ENCODE measurements around the gene PHF5A. TPM values are rescaled to one million over a fixed set of nuclear protein-coding genes. Genes with fewer than 3 reads are reported as not detected.

The PHF5A gene
- total and polyA plus RNA-seq, 2 of the 8 experiments (the other 6 are each of a cell fraction or from before 2014, with no cell fraction given) = 119 to 135 TPM

DNA sequence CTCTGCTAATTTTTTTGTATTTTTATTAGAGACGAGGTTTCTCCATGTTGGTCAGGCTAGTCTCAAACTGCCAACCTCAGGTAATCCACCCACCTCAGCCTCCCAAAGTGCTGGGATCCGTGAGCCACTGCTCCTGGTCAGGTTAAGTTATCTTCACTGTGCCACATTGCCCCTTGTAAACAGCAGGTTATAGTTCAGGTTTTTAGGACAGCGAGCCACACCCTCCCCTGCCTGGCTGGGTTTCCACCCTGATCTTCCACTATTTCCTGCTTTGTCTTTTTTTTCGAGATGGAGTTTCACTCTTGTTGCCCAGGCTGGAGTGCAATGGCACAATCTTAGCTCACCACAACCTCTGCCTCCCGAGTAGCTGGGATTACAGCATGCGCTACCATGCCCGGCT, 16.5 kb upstream of the PHF5A start:
- Histone ChIP-seq H2BK5ac (ENCODE audit: low read depth, low read length) (no peak overlapping the region), H3K18ac (ENCODE audit: extremely low read depth, low read length) (no peak overlapping the region), H3K4me3 (ENCODE audit: extremely low read depth in 1 of 4, insufficient read depth in 2 of 4, low read depth in 3 of 4, low read length in 4 of 4) (no peak overlapping the region), H3K23ac (ENCODE audit: insufficient read length) (no peak overlapping the region), H3K79me1 (ENCODE audit: low read depth, low read length) (peaks cover 22% of the 10 kb centered on the region), H2BK120ac (replicated peaks; ENCODE audit: low read depth, low read length) (no peak overlapping the region), H4K20me1 (replicated peaks in 1 of 2; ENCODE audit: control insufficient read depth in 1 of 2, insufficient read depth in 2 of 2, low read length in 2 of 2) (peaks cover 4 to 19% of the 10 kb centered on the region in 2 experiments), H2AFZ (ENCODE audit: low read length) (no peak overlapping the region), H4K8ac (ENCODE audit: extremely low read depth, insufficient read depth, low read length) (0 out of 2 replicates have a peak overlapping the region, but pooled peaks have one; percentile 7), H3K79me2 (ENCODE audit: control insufficient read depth in 1 of 2, insufficient read depth in 2 of 2, low read length in 2 of 2) (peaks cover 7 to 77% of the 10 kb centered on the region in 2 experiments), H3K4me2 (ENCODE audit: insufficient read depth in 1 of 2, low read depth in 2 of 2, low read length in 2 of 2) (no peak overlapping the region), H2AK5ac (ENCODE audit: low read depth, low read length) (no peak overlapping the region), H3K27me3 (replicated peaks in 1 of 4; ENCODE audit: control insufficient read depth in 3 of 4, extremely low read depth in 1 of 4, insufficient read depth in 3 of 4, low read length in 3 of 4) (no peaks in the 10 kb centered on the region), H2BK20ac (ENCODE audit: low read length) (no peak overlapping the region), H4K91ac (replicated peaks; ENCODE audit: insufficient read length, low read length) (no peak overlapping the region), H4K5ac (ENCODE audit: insufficient read length, low read depth, low read length) (no peak overlapping the region), H2BK12ac (ENCODE audit: low read depth, low read length) (peak overlapping the region; percentile 60; the same call in 1 of the 2 replicates), H3K36me3 (ENCODE audit: control insufficient read depth in 2 of 4, insufficient read depth in 4 of 4, low read length in 3 of 4) (no peaks in the 10 kb centered on the region; a peak in 1 of 8 replicates), H3K56ac (replicated peaks; ENCODE audit: insufficient read length, low read depth, low read length) (no peak overlapping the region), H3K9me3 (ENCODE audit: insufficient read depth in 2 of 2, low read depth in 1 of 2, low read length in 1 of 2) (no peaks in the 10 kb centered on the region), H3K23me2 (ENCODE audit: low read depth, low read length) (no peaks in the 10 kb centered on the region), H3K14ac (ENCODE audit: insufficient read length) (no peak overlapping the region), H2BK15ac (ENCODE audit: low read length) (no peak overlapping the region), H3K27ac (ENCODE audit: low read depth, low read length) (no peak overlapping the region), H3K9ac (replicated peaks in 1 of 4; ENCODE audit: extremely low read depth in 1 of 4, low read depth in 3 of 4, low read length in 3 of 4) (no peak overlapping the region), H3K4ac (replicated peaks; ENCODE audit: insufficient read length, low read depth, low read length) (no peak overlapping the region), H3K4me1 (replicated peaks in 1 of 4; ENCODE audit: control insufficient read depth in 3 of 4, insufficient read depth in 4 of 4, low read length in 3 of 4) (peaks cover 27 to 44% (median 29%) of the 10 kb centered on the region in 4 experiments)
- no peak for FAIRE-seq
- WGBS, 2 experiments (ENCODE audit: extremely low coverage in 1 of 2, insufficient coverage in 1 of 2, insufficient read length in 1 of 2, insufficient replicate concordance in 2 of 2, low coverage in 1 of 2, low lambda C conversion rate in 2 of 2, missing lambda C conversion rate in 1 of 2) = 96% methylated on average over 6 of the region's 7 CpGs; no CpG with 5 or more reads in 1 of the 2 experiments
- POLR2A ChIA-PET (ENCODE audit: partially characterized antibody) = interaction anchor here (0.6 to 1.0 kb wide), 3 partner anchors 21 to 173 kb away, joined by 3 to 4 read pairs (median 3); no protein-coding TSS in a partner anchor
- TF ChIP-seq KDM1A (IDR thresholded peaks at IDR 0.05; ENCODE audit: borderline replicate concordance, low read length) (no peak), TBP (IDR thresholded peaks at IDR 0.05; ENCODE audit: low read depth, low read length) (no peak)
- CTCF ChIA-PET (ENCODE audit: partially characterized antibody) = interaction anchor here (1.2 to 2.0 kb wide), 3 partner anchors 16 to 35 kb away, joined by 3 to 12 read pairs (median 4); no protein-coding TSS in a partner anchor
- no peak for DNase-seq (ENCODE audit: low read depth in 1 of 2, low spot score in 2 of 2)

Measured in H1 (cell line).